HCEC 1CT (cell line): Measurements from ENCODE around the gene TAS1R2.

Experiments
- DNase-seq: peaks from one replicate; pipeline ENCODE4 v3.0.0-alpha.2; 2017

Gene TAS1R2

GRCh38 chr1:18796950-18797349 lies 62.5 kb downstream of the TAS1R2 start:
- DNase-seq: no peak

GRCh38 chr1:18795002-18795689 lies 64.3 kb downstream of the TAS1R2 start:
- no peak for DNase-seq

- no peak for DNase-seq
Observed at GRCh38 chr1:18794561-18794960, 64.9 kb downstream of the TAS1R2 start.

GRCh38 chr1:18794051-18794450 lies 65.4 kb downstream of the TAS1R2 start:
- DNase-seq: no peak

GRCh38 chr1:18793164-18793563 lies 66.3 kb downstream of the TAS1R2 start:
- DNase-seq: no peak

GRCh38 chr1:18792747-18793146 lies 66.7 kb downstream of the TAS1R2 start:
- DNase-seq: no peak
